HL-60 (cell line): ENCODE results near the gene EDEM1.

Experiments
- DNase-seq, 2 experiments: peaks; one replicate each; pipeline ENCODE4 v3.0.0-alpha.2; 2010 to 2020; ENCODE audit warnings: low read depth in 1 of 2, low spot score in 1 of 2
- H3K27ac ChIP-seq: fragments of 250-450 bp; sonication (Bioruptor Pico); replicated peaks from 2 replicates; pipeline ENCODE4 v1.5.1; 2020; ENCODE audit warnings: mild to moderate bottlenecking, moderate library complexity
- H3K27me3 ChIP-seq: fragments of 250-450 bp; sonication (Bioruptor Pico); 2 replicates; pipeline ENCODE4 v1.5.1; 2021; ENCODE audit warnings: mild to moderate bottlenecking, moderate library complexity; ENCODE audit not compliant: insufficient read depth, poor library complexity, severe bottlenecking
- H3K4me3 ChIP-seq: replicated peaks from 2 replicates; pipeline ENCODE4 v1.5.1; 2011; ENCODE audit warnings: mild to moderate bottlenecking, control low read depth, low read length; ENCODE audit not compliant: insufficient read depth
- CTCF ChIP-seq: IDR thresholded peaks from one replicate; pipeline ENCODE4 v1.5.1; 2011; ENCODE audit warnings: low read length, control low read depth, inconsistent platforms; ENCODE audit not compliant: insufficient read depth
- GABPA ChIP-seq: IDR thresholded peaks from 2 replicates; pipeline ENCODE4 v1.6.1; 2012; ENCODE audit warnings: low read depth
- POLR2AphosphoS5 ChIP-seq: IDR thresholded peaks from 2 replicates; pipeline ENCODE4 v1.6.1; 2012; ENCODE audit warnings: low read depth
- REST ChIP-seq: IDR thresholded peaks from 2 replicates; pipeline ENCODE4 v1.6.1; 2012; ENCODE audit warnings: low read depth; ENCODE audit not compliant: insufficient replicate concordance
- SPI1 ChIP-seq: IDR thresholded peaks from 2 replicates; pipeline ENCODE4 v1.6.1; 2012; ENCODE audit warnings: low read depth, mild to moderate bottlenecking, borderline replicate concordance

EDEM1 gene

GRCh38 chr3:5231074-5231473 is 43.6 kb downstream of the EDEM1 start:
- TF ChIP-seq GABPA (no peak), SPI1 (no peak), POLR2AphosphoS5 (no peak), REST (no peak), CTCF (no peak)
- Histone ChIP-seq H3K27me3 (no peaks in the 10 kb centered on the region), H3K27ac (no peak overlapping the region), H3K4me3 (no peak overlapping the region)
- DNase-seq = no peak

- TF ChIP-seq GABPA (no peak), SPI1 (no peak), CTCF (no peak), POLR2AphosphoS5 (no peak), REST (no peak)
- Histone ChIP-seq H3K4me3 (no peak overlapping the region), H3K27me3 (no peaks in the 10 kb centered on the region), H3K27ac (no peak overlapping the region)
- DNase-seq = no peak
Measured at GRCh38 chr3:5231487-5231886, 44.0 kb downstream of the EDEM1 start.

- Histone ChIP-seq H3K27me3 (no peaks in the 10 kb centered on the region), H3K27ac (no peak overlapping the region), H3K4me3 (no peak overlapping the region)
- DNase-seq = no peak
- TF ChIP-seq POLR2AphosphoS5 = no peak
- TF ChIP-seq SPI1 = no peak
- TF ChIP-seq REST = no peak
- TF ChIP-seq CTCF = no peak
- TF ChIP-seq GABPA = no peak
Measured at GRCh38 chr3:5232570-5232969, 45.1 kb downstream of the EDEM1 start.
